OCI-LY3 (cell line): Measurements from ENCODE around the gene DTNA.

Source experiments
- H2AFZ ChIP-seq: fragments of 200-600, 300-600 bp; shearing (Covaris generic); 2 replicates; pipeline ENCODE4 v1.6.0; 2014; ENCODE audit warnings: antibody characterized with exemption, low read depth, low read length
- H3K27ac ChIP-seq: fragments of 200-600, 300-600 bp; sonication (generic); 2 replicates; pipeline ENCODE4 v1.5.1; 2014; ENCODE audit warnings: mild to moderate bottlenecking, low read length, moderate library complexity, mixed read lengths
- H3K27me3 ChIP-seq: fragments of 200-600, 300-600 bp; sonication (generic); 2 replicates; pipeline ENCODE4 v1.6.1; 2014; ENCODE audit warnings: low read depth, low read length, mixed read lengths
- H3K36me3 ChIP-seq: fragments of 200-600, 300-600 bp; sonication (generic); replicated peaks from 2 replicates; pipeline ENCODE3; 2014; ENCODE audit warnings: low read depth, low read length, mixed read lengths
- H3K4me1 ChIP-seq: fragments of 300-600, 200-600 bp; sonication (generic); 2 replicates; pipeline ENCODE4 v1.6.1; 2014; ENCODE audit warnings: low read length, mixed read lengths
- H3K4me2 ChIP-seq: fragments of 200-600, 300-600 bp; sonication (generic); 2 replicates; pipeline ENCODE4 v1.6.1; 2014; ENCODE audit warnings: low read length, mixed read lengths
- H3K4me3 ChIP-seq: fragments of 300-600, 200-600 bp; sonication (generic); 2 replicates; pipeline ENCODE4 v1.5.1; 2014; ENCODE audit warnings: antibody characterized with exemption, mild to moderate bottlenecking, low read length, moderate library complexity
- H3K79me2 ChIP-seq: fragments of 300-600, 200-600 bp; shearing (Covaris generic); 2 replicates; pipeline ENCODE4 v1.6.1; 2014; ENCODE audit warnings: mild to moderate bottlenecking, low read length, mixed read lengths
- H3K9ac ChIP-seq: fragments of 300-600, 200-600 bp; shearing (Covaris generic); 2 replicates; pipeline ENCODE4 v1.6.0; 2014; ENCODE audit warnings: mild to moderate bottlenecking, low read length, moderate library complexity
- H3K9me3 ChIP-seq: fragments of 200-600, 300-600 bp; shearing (Covaris generic); 2 replicates; pipeline ENCODE4 v1.6.1; 2014; ENCODE audit warnings: low read length, mixed read lengths; ENCODE audit not compliant: insufficient read depth
- H4K20me1 ChIP-seq: fragments of 200-600, 300-600 bp; sonication (generic); 2 replicates; pipeline ENCODE4 v1.6.1; 2016; ENCODE audit warnings: low read length, mixed read lengths; ENCODE audit not compliant: insufficient read depth
- CTCF ChIP-seq: fragments of 200-600, 300-600 bp; sonication (generic); IDR thresholded peaks from 2 replicates; pipeline ENCODE4 v1.5.1; 2014; ENCODE audit warnings: antibody characterized with exemption, low read length, low read depth
- EZH2phosphoT487 ChIP-seq: fragments of 200-600 bp; shearing (Covaris generic); IDR thresholded peaks from 2 replicates; pipeline ENCODE4 v1.6.1; 2018; ENCODE audit warnings: antibody characterized with exemption, mixed run types, low read depth

The DTNA gene

GRCh38 chr18:34938090-34938489 is 228.0 kb downstream of the DTNA start:
- Histone ChIP-seq H3K4me1 (peaks cover 4% of the 10 kb centered on the region; the same call in 1 of the 2 replicates), H3K4me3 (no peak overlapping the region), H3K79me2 (no peaks in the 10 kb centered on the region), H3K27me3 (no peaks in the 10 kb centered on the region), H2AFZ (no peak overlapping the region), H3K9ac (no peak overlapping the region), H3K36me3 (no peaks in the 10 kb centered on the region), H3K9me3 (no peaks in the 10 kb centered on the region), H3K4me2 (no peak overlapping the region), H3K27ac (no peak overlapping the region), H4K20me1 (no peaks in the 10 kb centered on the region)
- TF ChIP-seq CTCF = no peak
- TF ChIP-seq EZH2phosphoT487 = no peak
